Measurements from ENCODE around the gene FAM83E.
"Not testable (repeated sequence)": the region's sequence is repeated elsewhere in the genome, so short reads cannot be mapped to it uniquely, and the experiment has no call there.

The FAM83E gene

GRCh38 chr19:48608798-48609263, 6.0 kb downstream of the FAM83E start:
- FAIRE-seq: no peak

- no peak for FAIRE-seq
These were observed 7.5 kb downstream of the FAM83E start for GRCh38 chr19:48607359-48607755.

DNA sequence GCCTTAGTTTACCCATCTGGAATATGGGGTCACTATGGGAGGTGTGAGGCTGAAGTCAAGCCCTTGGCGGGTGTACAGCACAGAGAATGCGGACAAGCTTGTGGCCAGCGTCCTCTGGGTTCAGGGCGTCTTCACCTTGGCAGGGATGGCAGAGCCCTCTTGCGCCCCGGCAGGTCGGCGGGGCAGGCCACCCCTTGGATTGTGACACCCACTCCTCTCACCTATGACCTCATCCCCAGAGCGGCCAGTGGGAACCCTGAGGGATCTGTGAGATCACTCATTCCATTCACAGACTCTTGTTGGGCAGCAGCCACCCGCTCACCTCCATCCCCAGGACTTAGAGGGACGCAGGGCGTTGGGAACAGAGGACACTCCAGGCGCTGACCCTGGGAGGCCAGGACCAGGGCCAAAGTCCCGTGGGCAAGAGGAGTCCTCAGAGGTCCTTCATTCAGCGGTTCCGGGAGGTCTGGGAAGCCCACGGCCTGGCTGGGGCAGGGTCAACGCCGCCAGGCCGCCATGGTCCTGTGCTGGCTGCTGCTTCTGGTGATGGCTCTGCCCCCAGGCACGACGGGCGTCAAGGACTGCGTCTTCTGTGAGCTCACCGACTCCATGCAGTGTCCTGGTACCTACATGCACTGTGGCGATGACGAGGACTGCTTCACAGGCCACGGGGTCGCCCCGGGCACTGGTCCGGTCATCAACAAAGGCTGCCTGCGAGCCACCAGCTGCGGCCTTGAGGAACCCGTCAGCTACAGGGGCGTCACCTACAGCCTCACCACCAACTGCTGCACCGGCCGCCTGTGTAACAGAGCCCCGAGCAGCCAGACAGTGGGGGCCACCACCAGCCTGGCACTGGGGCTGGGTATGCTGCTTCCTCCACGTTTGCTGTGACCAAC, 8.2 kb downstream of the FAM83E start, which contains the start of gene SPACA4:
TSS of gene SPACA4 (plus strand) at position 280 of the 896 bp plus-strand sequence. CDS start at position 517, 237 bp downstream.
- FAIRE-seq: no peak

DNA sequence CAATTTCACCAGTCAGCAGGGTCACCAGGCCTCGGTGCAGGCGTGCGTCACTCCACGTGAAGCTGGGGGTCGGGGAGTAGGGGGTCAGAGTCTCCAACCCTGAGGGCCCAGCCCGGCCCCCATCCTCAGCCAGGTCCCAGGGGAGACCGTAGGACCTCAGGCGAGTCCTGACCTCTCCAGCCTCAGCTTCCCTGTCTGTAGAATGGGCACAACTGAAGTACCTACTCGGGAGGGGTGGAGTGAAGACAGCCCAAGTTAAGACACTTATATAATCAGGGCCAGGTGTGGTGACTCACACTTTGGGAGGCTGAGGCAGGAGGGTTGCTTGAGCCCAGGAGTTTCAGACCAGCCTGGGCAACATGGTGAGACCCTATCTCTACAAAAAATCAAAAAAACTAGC, 11.0 kb downstream of the FAM83E start:
- FAIRE-seq: no peak

GRCh38 chr19:48603449-48603848, 11.4 kb downstream of the FAM83E start:
- no peak for FAIRE-seq

DNA sequence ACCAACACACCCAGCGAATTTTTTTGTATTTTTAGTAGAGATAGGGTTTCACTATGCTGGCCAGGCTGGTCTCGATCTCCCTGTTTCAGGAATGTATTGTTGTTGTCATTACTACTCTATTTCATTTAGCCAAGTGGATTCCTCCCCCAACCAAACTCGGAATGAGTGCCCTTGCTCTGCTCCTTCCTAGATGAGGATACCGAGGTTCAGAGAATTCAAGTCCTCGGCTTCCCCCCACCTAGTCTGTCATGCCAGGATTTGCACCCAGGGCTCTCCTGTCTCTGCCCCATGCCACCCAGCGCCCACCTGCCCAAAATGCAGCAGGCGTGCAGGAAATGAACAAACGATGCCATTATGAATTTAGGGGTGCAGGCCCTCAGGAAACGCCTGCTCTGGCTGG, 11.9 kb downstream of the FAM83E start:
- FAIRE-seq: no peak

DNA sequence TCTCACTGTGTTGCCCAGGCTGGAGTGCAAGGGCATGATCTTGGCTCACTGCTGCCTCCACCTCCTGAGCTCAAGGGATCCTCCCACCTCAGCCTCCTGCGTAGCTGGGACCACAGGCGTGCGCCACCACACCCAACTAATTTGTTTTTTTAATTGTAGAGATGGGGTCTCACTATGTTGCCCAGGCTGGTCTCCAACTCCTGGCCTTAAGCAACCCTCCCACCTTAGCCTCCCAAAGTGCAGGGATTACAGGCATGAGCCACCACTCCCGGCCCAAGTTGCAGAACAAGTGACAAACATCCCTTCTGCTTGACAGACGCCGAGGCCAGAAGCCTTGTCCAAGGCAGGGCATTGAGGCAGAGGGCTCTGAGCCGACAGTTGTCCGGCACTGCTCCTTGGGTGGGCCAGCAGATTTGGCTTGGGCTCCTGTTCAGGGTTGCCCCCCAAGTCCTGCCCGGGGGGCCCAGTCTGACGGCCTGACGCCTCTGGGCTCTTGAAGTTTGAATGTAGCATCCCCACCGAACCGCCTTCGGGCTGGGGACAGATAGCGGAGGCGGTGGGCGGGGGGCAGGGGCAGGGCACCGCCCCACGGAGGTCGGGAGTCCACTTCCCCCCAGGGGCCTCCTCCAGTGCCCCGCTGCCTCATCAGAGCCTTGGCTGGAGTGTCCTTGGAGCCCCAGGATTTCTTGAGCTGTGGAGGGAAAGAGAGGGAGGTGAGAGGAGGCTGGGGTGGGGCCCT, 14.0 kb downstream of the FAM83E start:
- no peak for FAIRE-seq

DNA sequence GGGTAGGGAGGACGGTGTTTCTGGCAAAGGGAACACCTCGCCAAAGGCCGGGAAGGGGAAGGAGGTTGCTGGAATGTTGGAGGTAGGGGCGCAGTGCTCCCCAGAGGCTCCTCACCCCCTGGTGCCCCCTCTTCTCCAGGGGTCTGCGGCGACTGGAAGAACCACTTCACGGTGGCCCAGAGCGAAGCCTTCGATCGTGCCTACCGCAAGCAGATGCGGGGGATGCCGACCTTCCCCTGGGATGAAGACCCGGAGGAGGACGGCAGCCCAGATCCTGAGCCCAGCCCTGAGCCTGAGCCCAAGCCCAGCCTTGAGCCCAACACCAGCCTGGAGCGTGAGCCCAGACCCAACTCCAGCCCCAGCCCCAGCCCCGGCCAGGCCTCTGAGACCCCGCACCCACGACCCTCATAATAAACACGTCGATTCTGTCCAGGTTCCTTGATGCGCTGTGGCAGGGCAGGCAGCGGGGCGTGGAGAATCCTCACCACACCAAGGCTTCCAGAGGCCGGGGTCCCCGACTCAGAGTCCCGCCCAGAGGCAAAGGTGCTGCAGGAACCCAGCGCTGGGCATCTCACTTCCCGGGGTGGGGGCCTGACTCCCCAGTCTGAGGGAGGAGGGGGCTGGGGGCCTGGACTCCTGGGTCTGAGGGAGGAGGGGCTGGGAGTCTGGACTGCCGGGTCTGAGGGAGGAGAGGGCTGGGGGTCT, 15.7 kb downstream of the FAM83E start:
- no peak for FAIRE-seq

GRCh38 chr19:48596679-48597465, 18.0 kb downstream of the FAM83E start:
- no peak for FAIRE-seq

DNA sequence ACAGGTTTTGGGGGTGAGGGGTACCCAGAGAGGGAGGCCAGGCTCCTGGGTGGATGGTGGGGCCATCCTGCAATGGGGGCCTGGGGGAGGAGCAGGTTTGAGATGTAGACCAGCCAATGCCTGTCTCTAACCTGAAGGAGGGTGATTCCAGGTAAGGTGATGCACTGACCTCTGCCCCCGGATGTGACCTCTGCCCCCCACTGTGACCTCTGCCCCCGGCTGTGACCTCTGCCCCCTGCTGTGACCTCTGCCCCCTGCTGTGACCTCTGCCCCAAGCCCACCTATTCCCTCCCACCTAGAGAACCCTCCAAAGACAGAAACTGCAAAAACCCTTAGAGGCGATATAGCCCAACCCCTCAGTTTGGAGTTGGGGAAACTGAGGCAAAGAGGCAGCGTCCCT, 18.6 kb downstream of the FAM83E start:
- FAIRE-seq: no peak

DNA sequence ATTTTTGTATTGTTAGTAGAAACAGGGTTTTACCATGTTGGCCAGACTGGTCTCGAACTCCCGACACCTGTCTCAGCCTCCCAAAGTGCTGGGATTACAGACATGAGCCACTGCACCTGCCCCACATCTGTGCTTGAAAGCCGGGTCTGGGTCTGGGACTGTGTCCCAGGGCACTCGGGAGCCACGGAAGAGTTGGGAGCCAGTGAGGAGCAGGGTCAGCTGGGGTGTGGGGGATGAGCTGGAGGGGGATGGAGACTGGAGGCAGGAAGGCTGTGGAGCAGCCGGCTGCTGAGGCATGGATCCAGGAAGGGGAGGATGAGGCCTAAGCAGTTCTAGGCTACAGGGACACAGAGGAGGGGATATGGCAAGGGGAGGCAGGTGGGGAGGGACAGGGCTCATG, 19.0 kb downstream of the FAM83E start:
- no peak for FAIRE-seq

GRCh38 chr19:48595171-48595570, 19.7 kb downstream of the FAM83E start:
- no peak for FAIRE-seq

DNA sequence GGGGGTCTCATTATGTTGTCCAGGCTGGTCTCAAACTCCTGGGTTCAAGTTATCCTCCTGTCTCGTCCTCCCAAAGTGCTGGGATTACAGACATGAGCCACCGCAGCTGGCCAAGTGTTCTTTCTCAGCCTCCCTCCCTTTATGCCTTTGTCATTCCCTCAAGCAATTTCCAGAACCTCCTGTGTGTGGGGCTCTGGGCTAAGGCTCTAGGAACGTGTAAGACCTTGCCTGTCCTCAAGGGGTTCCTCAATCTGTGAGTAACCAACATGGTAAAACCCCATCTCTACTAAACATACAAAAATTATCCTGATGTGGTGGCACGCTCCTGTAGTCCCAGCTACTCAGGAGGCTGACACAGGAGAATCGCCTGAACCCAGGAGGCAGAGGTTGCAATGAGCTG, 23.9 kb downstream of the FAM83E start:
- no peak for FAIRE-seq

DNA sequence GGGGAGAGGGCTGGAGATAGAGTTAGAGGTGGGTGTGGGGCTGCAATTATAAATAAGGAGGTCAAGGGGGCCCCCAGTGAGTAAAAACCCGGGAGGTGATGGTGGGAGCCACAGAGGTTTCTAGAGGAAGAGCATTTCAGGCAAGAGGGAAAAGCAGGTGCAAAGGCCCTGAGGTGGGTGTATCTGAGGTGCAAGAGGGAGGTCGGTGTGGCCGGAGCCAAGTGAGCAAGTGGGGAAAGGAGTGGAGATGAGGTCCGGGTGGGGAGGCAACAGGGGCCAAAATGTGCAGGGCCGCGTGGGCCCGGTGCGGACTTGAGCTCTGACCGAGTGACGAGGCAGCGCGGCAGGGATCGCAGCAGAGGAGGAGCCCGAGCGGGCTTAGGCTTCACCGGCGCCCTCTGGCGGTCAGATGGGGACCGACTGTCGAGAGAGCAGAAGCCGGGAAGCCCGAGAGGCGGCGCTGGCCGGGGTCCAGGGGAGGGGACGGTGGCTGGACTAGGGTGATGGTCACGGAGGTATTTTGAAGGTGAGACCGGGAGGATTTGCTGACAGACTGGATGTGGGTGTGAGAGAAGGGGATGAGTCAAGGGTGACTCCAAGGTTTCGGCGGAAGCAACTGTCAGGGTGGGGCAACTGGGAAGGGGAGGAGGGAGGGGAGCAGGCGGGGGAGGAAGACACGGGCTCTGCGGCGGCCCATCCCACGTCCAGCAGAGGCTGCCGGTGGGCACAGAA, 26.0 kb downstream of the FAM83E start:
- no peak for FAIRE-seq

DNA sequence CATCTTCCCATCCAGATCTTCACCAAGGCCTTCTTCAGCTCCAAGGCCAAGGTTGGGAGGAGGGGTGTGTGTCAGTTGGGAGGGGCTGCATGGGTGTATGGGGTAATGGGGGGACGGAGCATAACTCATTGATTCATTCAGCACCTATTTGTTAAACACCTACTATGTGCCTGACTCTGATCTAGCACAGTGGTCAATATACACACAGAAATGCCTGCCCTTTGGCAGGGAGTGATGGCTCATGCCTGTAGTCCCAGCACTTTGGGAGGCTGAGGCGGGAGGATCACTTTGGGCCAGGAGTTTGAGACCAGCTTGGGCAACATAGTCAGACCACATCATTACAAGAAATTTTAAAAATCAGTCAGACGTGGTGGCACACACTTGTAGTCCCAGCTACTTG, 27.5 kb downstream of the FAM83E start:
- FAIRE-seq: no peak

DNA sequence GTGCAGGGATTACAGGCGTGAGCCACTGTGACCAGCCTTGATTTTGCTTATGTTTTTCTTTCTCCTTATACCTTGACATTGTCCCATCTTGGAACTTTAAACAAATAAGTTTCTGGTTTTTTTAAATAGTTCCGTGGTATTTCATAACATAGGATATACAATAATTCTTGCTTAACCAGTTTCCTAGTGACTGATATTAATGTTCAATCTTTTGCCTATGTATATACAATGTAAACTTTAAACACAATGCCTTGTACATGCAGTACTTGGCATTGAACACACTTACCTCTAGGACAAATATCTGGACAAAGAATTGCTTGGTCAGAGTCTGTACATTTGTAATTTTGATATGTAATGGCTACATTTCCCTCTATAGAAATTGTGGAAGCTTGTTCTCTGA, 32.7 kb downstream of the FAM83E start:
- FAIRE-seq: no peak

DNA sequence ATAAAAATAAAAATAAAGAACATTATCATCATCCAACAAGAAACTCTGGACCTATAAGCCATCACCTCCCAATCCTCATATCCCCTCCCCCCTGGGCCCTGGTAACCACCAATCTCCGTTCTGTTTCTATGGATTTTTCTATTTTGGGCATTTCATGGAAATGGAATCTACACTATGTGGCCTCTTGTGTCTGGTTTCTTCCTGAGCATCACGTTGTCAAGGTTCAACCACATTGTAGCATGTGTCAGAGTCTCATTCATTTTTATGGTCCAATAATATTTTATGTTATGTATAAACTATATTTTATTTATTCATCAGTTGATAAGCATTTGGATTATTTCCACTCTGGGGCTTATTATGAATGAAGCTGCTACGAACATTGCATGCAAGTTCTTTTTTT, 36.0 kb downstream of the FAM83E start:
- no peak for FAIRE-seq

GRCh38 chr19:48577908-48578307, 37.0 kb downstream of the FAM83E start:
- not testable (repeated sequence) for FAIRE-seq

DNA sequence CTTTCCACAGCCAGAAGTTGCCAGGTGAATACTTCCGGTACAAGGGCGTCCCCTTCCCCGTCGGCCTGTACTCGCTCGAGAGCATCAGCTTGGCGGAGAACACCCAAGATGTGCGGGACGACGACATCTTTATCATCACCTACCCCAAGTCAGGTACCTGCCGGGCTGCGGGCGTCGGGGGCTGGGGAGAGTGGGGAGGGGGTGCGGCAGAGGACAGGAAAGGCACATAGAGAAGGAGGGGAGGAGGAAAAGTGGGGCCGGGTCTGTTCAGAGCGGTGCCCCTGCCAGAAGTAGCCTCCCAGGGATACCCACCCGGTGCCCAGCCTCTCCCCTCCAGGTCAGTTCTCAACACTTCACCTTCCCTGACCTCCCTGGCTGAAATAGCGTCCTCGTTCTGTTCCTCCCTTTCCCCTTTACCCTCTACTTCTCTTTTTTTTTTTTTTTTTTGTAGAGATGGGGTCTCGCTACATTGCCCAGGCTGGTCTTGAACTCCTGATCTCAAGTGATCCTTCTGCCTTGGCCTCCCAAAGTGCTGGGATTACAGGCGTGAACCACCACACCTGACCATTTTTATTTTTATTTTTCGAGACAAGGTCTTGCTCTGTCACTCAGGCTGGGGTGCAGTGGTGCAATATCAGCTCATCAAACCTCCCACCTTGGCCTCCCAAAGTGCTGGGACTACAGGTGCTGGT, 38.8 kb downstream of the FAM83E start:
- no peak for FAIRE-seq

DNA sequence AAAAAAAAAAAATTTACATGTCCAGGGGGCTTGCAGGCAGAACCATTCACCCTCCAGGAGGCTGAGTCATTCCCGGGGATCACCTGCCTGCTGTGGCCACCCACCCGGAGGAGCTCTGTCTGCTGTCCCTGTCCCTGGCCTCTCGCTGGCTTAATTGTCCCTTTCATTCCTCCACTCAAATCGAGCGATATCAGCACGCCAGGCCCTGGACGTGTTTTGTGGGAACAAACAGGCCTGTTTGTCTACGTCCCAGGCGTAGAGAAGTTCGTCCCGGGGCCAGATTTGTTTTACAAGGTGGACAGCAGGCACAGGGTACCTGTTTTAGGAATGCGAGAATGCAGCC, 41.7 kb downstream of the FAM83E start:
- FAIRE-seq: no peak
